HG03457 (cell line): ENCODE results near the gene GDAP2.
"Not testable (repeated sequence)": the region's sequence is repeated elsewhere in the genome, so short reads cannot be mapped to it uniquely, and the experiment has no call there.

Source experiments
- ATAC-seq: cut with Tn5 transposase; IDR thresholded peaks from one replicate; pipeline ENCODE4 v1.9.1; 2021; ENCODE audit warnings: moderate number of reproducible peaks; ENCODE audit not compliant: unreplicated experiment

GDAP2 gene

DNA sequence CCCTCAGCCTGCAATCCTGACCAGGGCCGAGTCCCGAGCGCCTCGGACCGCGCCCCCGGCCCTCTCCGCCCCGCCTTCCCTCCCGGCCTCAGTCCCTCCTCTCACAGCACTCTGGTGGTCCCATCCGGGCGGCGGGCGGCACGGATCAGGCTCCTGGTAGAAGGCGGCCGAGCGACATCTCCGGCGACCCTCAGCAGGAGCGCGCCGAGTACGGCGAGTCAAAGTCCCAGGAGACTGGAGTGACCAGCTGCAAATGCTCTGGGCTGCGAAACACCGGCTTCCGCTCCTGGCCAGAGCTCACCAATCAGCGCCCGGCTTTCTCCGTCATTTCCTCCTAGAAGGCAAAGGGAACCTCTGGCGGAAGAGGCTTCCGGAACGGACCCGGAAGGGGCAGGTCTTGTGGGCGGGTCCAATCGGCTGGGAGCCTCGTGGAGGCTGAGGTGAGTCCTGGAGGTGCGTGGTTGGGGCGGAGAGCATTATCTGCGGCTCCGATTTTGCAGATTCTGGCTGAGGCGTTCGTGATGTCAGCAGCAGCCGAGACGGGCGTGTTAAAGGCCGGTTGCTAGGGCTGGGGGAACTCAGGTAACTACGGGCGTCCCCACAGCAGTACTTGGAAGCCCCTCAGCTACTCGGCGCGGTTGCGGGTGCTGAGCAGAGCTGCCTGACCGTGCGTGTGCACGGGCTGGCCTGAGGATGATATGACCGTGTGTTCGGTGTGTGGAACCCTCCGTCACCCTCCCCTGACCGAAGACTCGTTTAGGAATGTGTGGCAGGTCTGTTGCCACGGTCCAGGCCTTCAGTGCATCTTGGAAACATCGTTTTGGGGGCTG lies at the start of gene GDAP2, which contains the start of gene WDR3:
TSS of gene GDAP2 (minus strand) at position 279 of the 830 bp plus-strand sequence. CDS start 9,264 bp downstream, outside the sequence.
TSS of gene WDR3 (plus strand) at position 397 of the 830 bp plus-strand sequence. CDS start 3,581 bp downstream, outside the sequence.
- peak; percentile 92 for ATAC-seq

- no peak for ATAC-seq
Measured at GRCh38 chr1:117976381-117976780, 47.0 kb upstream of the GDAP2 start.

- ATAC-seq = no peak
Measured at GRCh38 chr1:117971777-117972176, 42.4 kb upstream of the GDAP2 start.

GRCh38 chr1:117970252-117970651 lies 40.8 kb upstream of the GDAP2 start:
- ATAC-seq = no peak

- ATAC-seq = no peak
Measured at GRCh38 chr1:117967881-117968280, 38.5 kb upstream of the GDAP2 start.

DNA sequence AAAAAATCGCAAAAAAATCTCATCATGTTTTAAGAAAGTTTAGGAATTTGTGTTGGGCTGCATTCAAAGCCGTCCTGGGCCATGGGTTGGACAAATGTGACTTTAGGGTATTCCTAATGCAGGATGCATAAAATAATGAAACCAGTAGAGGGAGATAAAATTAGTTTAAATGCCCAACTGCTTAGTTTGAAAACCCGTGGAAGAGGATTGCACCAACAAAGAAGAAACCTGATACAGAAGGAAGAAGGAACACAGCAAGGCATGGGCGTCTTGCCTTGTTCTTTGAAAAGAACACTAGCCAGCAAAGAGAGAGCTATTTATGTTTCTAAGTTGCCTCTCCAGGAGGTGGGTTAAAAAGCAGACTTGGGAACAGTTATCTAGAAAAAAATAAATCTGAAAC lies 38.1 kb upstream of the GDAP2 start:
- ATAC-seq = no peak

- no peak for ATAC-seq
Measured at GRCh38 chr1:117964290-117965038, 35.0 kb upstream of the GDAP2 start.

DNA sequence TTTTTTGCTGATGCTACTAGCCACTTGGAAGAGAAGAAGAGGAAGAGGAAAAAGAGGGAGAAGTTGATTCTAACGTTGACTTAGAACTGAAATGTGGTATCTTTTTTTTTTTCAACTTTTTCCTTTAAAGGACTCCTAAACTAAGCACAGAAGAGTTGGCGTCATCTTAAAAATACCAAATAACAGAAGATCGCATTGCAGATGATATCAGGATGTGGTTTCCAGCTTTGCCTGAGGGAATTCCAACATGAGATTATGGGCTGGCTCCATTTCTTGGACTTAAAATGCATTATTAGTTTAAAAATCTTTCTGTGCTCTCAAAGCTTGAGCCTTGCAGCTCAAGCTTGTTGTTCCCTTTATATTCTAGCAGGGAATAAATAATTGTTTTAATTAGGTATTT lies 29.9 kb upstream of the GDAP2 start:
- no peak for ATAC-seq

GRCh38 chr1:117952386-117952785 lies 23.0 kb upstream of the GDAP2 start:
- ATAC-seq = no peak

DNA sequence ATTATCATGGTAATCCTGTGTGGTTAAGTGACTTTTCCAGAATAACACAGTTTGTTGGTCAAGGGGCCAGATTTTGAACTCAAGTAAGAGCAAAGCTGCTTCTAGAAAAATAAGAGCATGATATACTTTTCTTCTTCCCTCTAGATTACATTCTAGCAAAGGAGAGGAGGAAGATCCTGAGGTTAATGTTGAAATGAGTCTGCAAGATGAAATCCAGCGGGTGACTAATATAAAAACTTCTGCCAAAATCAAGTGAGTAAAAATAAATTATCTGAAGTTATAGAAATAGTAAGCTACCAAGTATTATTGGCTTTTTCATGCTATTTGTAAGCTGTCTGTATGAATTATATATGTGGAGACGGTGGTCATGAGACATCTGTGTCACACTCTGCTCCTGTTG lies 12.9 kb upstream of the GDAP2 start:
- no peak for ATAC-seq

DNA sequence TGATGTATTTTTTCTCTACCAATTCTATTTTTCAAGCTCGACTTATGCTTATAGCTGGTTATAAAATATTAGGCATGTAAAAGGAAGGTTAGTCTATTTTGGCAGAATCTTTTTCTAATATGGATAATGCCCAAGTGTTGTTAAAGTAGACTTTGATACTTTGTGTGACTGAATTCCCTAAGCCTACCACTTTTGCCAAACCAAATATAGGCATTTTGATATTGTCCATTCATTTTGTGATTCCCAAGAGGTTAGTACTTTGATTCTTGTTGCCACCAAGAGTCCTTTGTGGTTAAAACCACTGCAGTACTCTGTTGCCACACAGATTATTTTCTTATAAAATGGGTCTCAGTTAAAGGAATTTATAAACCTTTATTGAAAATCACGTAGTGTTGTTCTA lies 4.3 kb upstream of the GDAP2 start:
- ATAC-seq = no peak

DNA sequence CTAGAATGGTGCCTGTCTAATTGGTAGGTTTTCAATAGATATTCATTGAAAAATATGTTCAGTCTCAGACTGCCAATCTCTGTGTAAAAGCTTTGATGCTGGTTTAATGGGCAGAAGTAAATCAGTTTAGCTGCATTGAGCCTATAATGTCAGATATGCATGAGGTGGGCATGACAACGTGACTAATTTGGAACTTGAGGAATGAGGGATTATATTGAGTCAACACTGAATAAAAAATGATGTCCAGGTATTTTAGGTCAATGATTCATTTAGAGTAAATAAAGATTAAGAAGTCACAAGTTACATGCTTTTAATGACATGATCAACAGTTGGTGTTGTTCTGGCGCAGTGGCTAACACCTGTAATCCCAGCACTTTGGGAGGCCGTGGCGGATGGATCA lies 3.2 kb upstream of the GDAP2 start:
- no peak for ATAC-seq

GRCh38 chr1:117930484-117930883 lies 1.1 kb upstream of the GDAP2 start:
- ATAC-seq = no peak

DNA sequence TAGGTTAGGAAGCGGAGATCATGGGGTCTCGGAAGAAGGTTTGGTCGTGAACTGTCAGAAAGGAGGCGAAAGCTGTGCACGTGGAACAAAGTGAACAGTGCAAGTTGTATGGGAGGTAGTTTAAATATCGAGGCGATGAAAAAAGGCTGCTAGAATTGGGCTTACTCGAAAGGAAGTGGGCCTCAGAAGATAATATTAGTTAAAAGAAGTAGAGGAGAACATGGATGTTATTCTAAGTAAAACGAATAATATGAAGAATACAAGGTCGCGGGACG lies 689 bp upstream of the GDAP2 start:
- no peak for ATAC-seq

DNA sequence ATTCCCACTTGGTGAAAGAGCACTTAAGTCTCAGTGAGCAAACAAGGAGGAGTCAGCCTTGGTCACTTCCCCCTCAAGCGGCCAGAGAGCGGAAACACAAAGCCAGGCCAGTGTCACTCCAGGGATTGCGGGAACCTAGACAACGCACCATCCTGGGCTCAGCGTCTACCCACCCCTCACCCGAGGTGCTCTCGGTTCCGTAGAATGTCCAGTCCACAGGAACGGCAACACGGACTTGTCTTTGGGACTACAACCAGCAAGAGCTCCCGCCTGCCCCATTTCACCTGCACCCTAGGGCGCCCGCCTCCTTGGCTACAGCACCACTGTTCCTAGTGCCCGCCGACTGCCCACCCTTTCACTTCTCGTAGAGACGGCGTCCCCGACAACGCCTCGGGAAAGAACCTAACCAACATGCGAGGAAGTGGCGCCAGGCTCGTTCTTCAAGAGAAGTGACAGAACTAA lies 509 bp downstream of the GDAP2 start:
- ATAC-seq = peak; percentile 35

- no peak for ATAC-seq
Measured at GRCh38 chr1:117925981-117926380, 3.4 kb downstream of the GDAP2 start.

- not testable (repeated sequence) for ATAC-seq
Measured at GRCh38 chr1:117922717-117923116, 6.7 kb downstream of the GDAP2 start.

- no peak for ATAC-seq
Measured at GRCh38 chr1:117921991-117922390, 7.4 kb downstream of the GDAP2 start.

GRCh38 chr1:117919376-117919775 lies 10.0 kb downstream of the GDAP2 start:
- ATAC-seq = no peak

DNA sequence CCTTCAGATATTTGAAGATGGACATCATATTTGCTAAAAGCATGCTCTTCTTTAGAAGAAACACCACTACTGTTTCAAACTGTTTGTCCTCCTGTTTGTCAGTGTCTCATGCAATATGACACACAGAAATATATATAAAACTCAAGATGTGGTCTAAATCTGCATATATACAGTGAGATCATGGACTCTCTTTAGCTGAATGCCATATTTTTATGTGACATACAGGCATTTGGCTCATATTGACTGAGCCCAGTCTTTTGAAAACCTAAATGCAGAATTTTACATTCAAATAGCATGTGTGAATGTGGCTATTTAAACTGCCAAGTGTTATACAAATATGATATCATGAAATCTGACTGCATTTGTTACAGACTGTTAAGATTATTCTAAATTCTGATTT lies 18.4 kb downstream of the GDAP2 start:
- no peak for ATAC-seq

- ATAC-seq = no peak
Measured at GRCh38 chr1:117905019-117905418, 24.4 kb downstream of the GDAP2 start.

DNA sequence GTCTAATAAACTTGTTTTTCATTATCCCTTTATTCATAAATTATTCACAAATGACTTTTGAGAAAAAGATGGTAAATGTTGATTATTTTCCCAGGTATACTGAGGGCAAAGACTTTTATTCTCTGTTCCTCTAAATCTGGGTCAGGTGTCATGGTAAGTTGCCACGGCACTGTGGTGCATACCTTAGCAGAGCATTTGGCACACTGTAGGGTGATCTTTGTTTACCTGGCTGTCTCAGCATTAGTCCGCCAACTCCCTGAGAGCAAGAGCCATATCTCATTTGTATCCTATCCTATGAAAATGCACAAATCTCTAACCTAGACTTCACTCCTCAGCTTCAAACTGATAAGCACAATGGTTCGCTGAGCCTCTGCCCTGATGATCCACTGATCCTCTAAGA lies 24.9 kb downstream of the GDAP2 start:
- ATAC-seq = no peak
